ENCODE data around the gene SEC11C.

Gene SEC11C

GRCh38 chr18:59156316-59156715, 16.6 kb downstream of the SEC11C start:
- no peak for TF ChIP-seq CTCF (IDR thresholded peaks at IDR 0.05; ENCODE audit: low read depth, low read length, missing control alignments)

GRCh38 chr18:59159265-59159664, 19.6 kb downstream of the SEC11C start:
- no peak for TF ChIP-seq CTCF (IDR thresholded peaks at IDR 0.05; ENCODE audit: low read depth, low read length, missing control alignments)
- DNase-seq (ENCODE audit: extremely low read depth, low read depth), result no peak
- no peak overlapping the region for H3K4me3 ChIP-seq (replicated peaks; ENCODE audit: low read depth, low read length)

More at GRCh38 chr18:59156316-59156715, 16.6 kb downstream of the SEC11C start:
- H3K4me3 ChIP-seq (replicated peaks; ENCODE audit: low read depth, low read length), result no peak overlapping the region
- no peak for DNase-seq (ENCODE audit: extremely low read depth, low read depth)

GRCh38 chr18:59159986-59160385, 20.3 kb downstream of the SEC11C start:
- TF ChIP-seq CTCF (IDR thresholded peaks at IDR 0.05; ENCODE audit: low read depth, low read length, missing control alignments), result no peak
- DNase-seq (ENCODE audit: extremely low read depth, low read depth), result no peak
- no peak overlapping the region for H3K4me3 ChIP-seq (replicated peaks; ENCODE audit: low read depth, low read length)

- no peak overlapping the region for H3K4me3 ChIP-seq (replicated peaks; ENCODE audit: low read depth, low read length)
- TF ChIP-seq CTCF (IDR thresholded peaks at IDR 0.05; ENCODE audit: low read depth, low read length, missing control alignments), result no peak
- DNase-seq (ENCODE audit: extremely low read depth, low read depth), result no peak
Measured at GRCh38 chr18:59172664-59173249, 33.1 kb downstream of the SEC11C start.

- TF ChIP-seq CTCF (IDR thresholded peaks at IDR 0.05; ENCODE audit: low read depth, low read length, missing control alignments), result no peak
- no peak for DNase-seq (ENCODE audit: extremely low read depth, low read depth)
- H3K4me3 ChIP-seq (replicated peaks; ENCODE audit: low read depth, low read length), result no peak overlapping the region
Measured at GRCh38 chr18:59177485-59177884, 37.8 kb downstream of the SEC11C start.

- H3K4me3 ChIP-seq (replicated peaks; ENCODE audit: low read depth, low read length), result no peak overlapping the region
- DNase-seq (ENCODE audit: extremely low read depth, low read depth), result peak; percentile 31
- TF ChIP-seq CTCF (IDR thresholded peaks at IDR 0.05; ENCODE audit: low read depth, low read length, missing control alignments), result no peak
Measured at GRCh38 chr18:59180150-59180845, 40.6 kb downstream of the SEC11C start.
